Mucosa of stomach (tissue), 1 donor: ENCODE data around the gene ANKRD55.
"Not testable (repeated sequence)": the region's sequence is repeated elsewhere in the genome, so short reads cannot be mapped to it uniquely, and the experiment has no call there.

Experiments used
- H3K27me3 ChIP-seq: one replicate; pipeline ENCODE4 v1.7.0; 2013; ENCODE audit warnings: mild to moderate bottlenecking, low read length; ENCODE audit not compliant: control insufficient read depth, insufficient read depth
- H3K36me3 ChIP-seq: one replicate; pipeline ENCODE4 v1.7.0; 2013; ENCODE audit warnings: low read length; ENCODE audit not compliant: control insufficient read depth, insufficient read depth
- H3K4me1 ChIP-seq: one replicate; pipeline ENCODE4 v1.7.0; 2013; ENCODE audit warnings: mild to moderate bottlenecking, low read length; ENCODE audit not compliant: control insufficient read depth, insufficient read depth
- H3K4me3 ChIP-seq: one replicate; pipeline ENCODE4 v1.7.0; 2013; ENCODE audit warnings: low read length
- H3K9ac ChIP-seq: one replicate; pipeline ENCODE4 v1.7.0; 2013; ENCODE audit warnings: mild to moderate bottlenecking, low read length, moderate library complexity
- H3K9me3 ChIP-seq: one replicate; pipeline ENCODE4 v1.7.0; 2013; ENCODE audit warnings: mild to moderate bottlenecking, low read length, moderate library complexity; ENCODE audit not compliant: control insufficient read depth
- donor health status: Pancreatic carcinoma.

The ANKRD55 gene

GRCh38 chr5:56105511-56106291 is 127.4 kb downstream of the ANKRD55 start:
- Histone ChIP-seq H3K36me3 (no peaks in the 10 kb centered on the region), H3K9me3 (no peaks in the 10 kb centered on the region), H3K4me1 (no peaks in the 10 kb centered on the region), H3K9ac (no peak overlapping the region), H3K27me3 (no peaks in the 10 kb centered on the region), H3K4me3 (no peak overlapping the region)

- Histone ChIP-seq H3K27me3 (no peaks in the 10 kb centered on the region), H3K4me1 (no peaks in the 10 kb centered on the region), H3K9ac (no peak overlapping the region), H3K36me3 (no peaks in the 10 kb centered on the region), H3K4me3 (no peak overlapping the region), H3K9me3 (no peaks in the 10 kb centered on the region)
These were observed 130.2 kb downstream of the ANKRD55 start for GRCh38 chr5:56102889-56103288.

- not testable (repeated sequence) for H3K4me1 ChIP-seq, H3K4me3 ChIP-seq, H3K9me3 ChIP-seq, H3K27me3 ChIP-seq, H3K36me3 ChIP-seq, H3K9ac ChIP-seq
These were observed 130.9 kb downstream of the ANKRD55 start for GRCh38 chr5:56102207-56102606.

GRCh38 chr5:56101180-56101579 is 131.9 kb downstream of the ANKRD55 start:
- Histone ChIP-seq H3K27me3 (no peaks in the 10 kb centered on the region), H3K4me3 (no peak overlapping the region), H3K9me3 (no peaks in the 10 kb centered on the region), H3K9ac (no peak overlapping the region), H3K4me1 (no peaks in the 10 kb centered on the region), H3K36me3 (no peaks in the 10 kb centered on the region)

- Histone ChIP-seq H3K9ac (no peak overlapping the region), H3K4me3 (no peak overlapping the region), H3K4me1 (no peaks in the 10 kb centered on the region), H3K27me3 (no peaks in the 10 kb centered on the region), H3K36me3 (no peaks in the 10 kb centered on the region), H3K9me3 (no peaks in the 10 kb centered on the region)
These were observed 132.5 kb downstream of the ANKRD55 start for GRCh38 chr5:56100439-56101176.

GRCh38 chr5:56099346-56099745 is 133.8 kb downstream of the ANKRD55 start:
- Histone ChIP-seq H3K4me3 (no peak overlapping the region), H3K4me1 (no peaks in the 10 kb centered on the region), H3K36me3 (no peaks in the 10 kb centered on the region), H3K27me3 (no peaks in the 10 kb centered on the region), H3K9me3 (no peaks in the 10 kb centered on the region), H3K9ac (no peak overlapping the region)

GRCh38 chr5:56097055-56097454 is 136.1 kb downstream of the ANKRD55 start:
- H3K36me3 ChIP-seq = no peaks in the 10 kb centered on the region
- H3K4me1 ChIP-seq = no peaks in the 10 kb centered on the region
- H3K4me3 ChIP-seq = no peak overlapping the region
- H3K27me3 ChIP-seq = no peaks in the 10 kb centered on the region
- H3K9ac ChIP-seq = no peak overlapping the region
- no peaks in the 10 kb centered on the region for H3K9me3 ChIP-seq

GRCh38 chr5:56095579-56096102 is 137.5 kb downstream of the ANKRD55 start:
- no peak overlapping the region for H3K9ac ChIP-seq

GRCh38 chr5:56094579-56095361 is 138.4 kb downstream of the ANKRD55 start:
- H3K27me3 ChIP-seq = no peaks in the 10 kb centered on the region
- no peaks in the 10 kb centered on the region for H3K9me3 ChIP-seq
- H3K9ac ChIP-seq = no peak overlapping the region
- no peaks in the 10 kb centered on the region for H3K36me3 ChIP-seq
- no peak overlapping the region for H3K4me3 ChIP-seq
- H3K4me1 ChIP-seq = no peaks in the 10 kb centered on the region

More at GRCh38 chr5:56095579-56096102, 137.5 kb downstream of the ANKRD55 start:
- no peaks in the 10 kb centered on the region for H3K27me3 ChIP-seq
- no peaks in the 10 kb centered on the region for H3K4me1 ChIP-seq
- no peak overlapping the region for H3K4me3 ChIP-seq
- H3K9me3 ChIP-seq = no peaks in the 10 kb centered on the region
- no peaks in the 10 kb centered on the region for H3K36me3 ChIP-seq

GRCh38 chr5:56093970-56094369 is 139.2 kb downstream of the ANKRD55 start:
- no peaks in the 10 kb centered on the region for H3K4me1 ChIP-seq
- no peaks in the 10 kb centered on the region for H3K9me3 ChIP-seq
- no peak overlapping the region for H3K9ac ChIP-seq
- no peaks in the 10 kb centered on the region for H3K27me3 ChIP-seq
- no peaks in the 10 kb centered on the region for H3K36me3 ChIP-seq
- no peak overlapping the region for H3K4me3 ChIP-seq

- H3K36me3 ChIP-seq = no peaks in the 10 kb centered on the region
- no peak overlapping the region for H3K9ac ChIP-seq
- no peaks in the 10 kb centered on the region for H3K9me3 ChIP-seq
- H3K4me3 ChIP-seq = no peak overlapping the region
- no peaks in the 10 kb centered on the region for H3K27me3 ChIP-seq
- no peaks in the 10 kb centered on the region for H3K4me1 ChIP-seq
These were observed 141.0 kb downstream of the ANKRD55 start for GRCh38 chr5:56092115-56092514.

GRCh38 chr5:56091664-56092063 is 141.5 kb downstream of the ANKRD55 start:
- Histone ChIP-seq H3K4me3 (no peak overlapping the region), H3K9me3 (no peaks in the 10 kb centered on the region), H3K36me3 (no peaks in the 10 kb centered on the region), H3K4me1 (no peaks in the 10 kb centered on the region), H3K9ac (no peak overlapping the region), H3K27me3 (no peaks in the 10 kb centered on the region)
